ENCODE results near the gene TTC5. TPM values are rescaled to one million over a fixed set of nuclear protein-coding genes. Genes with fewer than 3 reads are reported as not detected.

Gene TTC5
- polyA plus RNA-seq, 3 donors = 6.2 to 18.4 (median 17.3) TPM

- DNase-seq = no peak
- H3K4me3 Mint-ChIP-seq = no peak overlapping the region
- intact Hi-C loops (cut with micrococcal nuclease) = no loop called here
- no peaks in the 10 kb centered on the region for H3K79me2 ChIP-seq (ENCODE audit: insufficient read depth, low read length)
- H3K36me3 Mint-ChIP-seq = peaks cover 51 to 76% of the 10 kb centered on the region in 2 donors
- no peak overlapping the region for H3K4me3 ChIP-seq (replicated peaks in 1 of 3; ENCODE audit: low read depth in 2 of 3, low read length in 3 of 3)
- WGBS (ENCODE audit: insufficient coverage) = 100% methylated on average over 1 of the region's 2 CpGs
- no peaks in the 10 kb centered on the region for H3K27me3 ChIP-seq (ENCODE audit: control insufficient read depth in 2 of 2, insufficient read depth in 2 of 2, low read length in 2 of 2)
- peaks cover 29 to 75% of the 10 kb centered on the region in 2 donors for H3K36me3 ChIP-seq (replicated peaks in 1 of 2; ENCODE audit: control insufficient read depth in 1 of 2, insufficient read depth in 2 of 2, low read length in 2 of 2)
- no peaks in the 10 kb centered on the region for H3K9me3 ChIP-seq (replicated peaks in 1 of 2; ENCODE audit: control insufficient read depth in 1 of 2, insufficient read depth in 1 of 2, low read length in 2 of 2)
- no peak overlapping the region for H3K4me2 ChIP-seq (replicated peaks; ENCODE audit: extremely low read depth, low read length, poor library complexity, severe bottlenecking)
- H3K27me3 Mint-ChIP-seq (ENCODE audit: low read depth in 3 of 3) = peaks cover 0 to 3% (median 0%) of the 10 kb centered on the region in 3 donors
- no peak overlapping the region for H3K27ac Mint-ChIP-seq
- no peak for TF ChIP-seq CTCF (IDR thresholded peaks at IDR 0.05)
- H3K9me3 Mint-ChIP-seq = no peaks in the 10 kb centered on the region
- no peak overlapping the region for H3K9ac ChIP-seq (ENCODE audit: insufficient read depth, low read length, poor library complexity, severe bottlenecking)
- no peaks in the 10 kb centered on the region for H3K4me1 Mint-ChIP-seq
- H3K27ac ChIP-seq (ENCODE audit: low read depth in 1 of 2, low read length in 2 of 2) = no peak overlapping the region
- H2AFZ ChIP-seq (ENCODE audit: insufficient read depth, low read depth, low read length, poor library complexity, severe bottlenecking) = no peak overlapping the region
- no peaks in the 10 kb centered on the region for H3K4me1 ChIP-seq (ENCODE audit: control insufficient read depth in 1 of 2, insufficient read depth in 2 of 2, low read length in 2 of 2)
- H4K20me1 ChIP-seq (ENCODE audit: insufficient read depth, low read length) = no peaks in the 10 kb centered on the region
Measured at GRCh38 chr14:20350282-20350681, 44.5 kb upstream of the TTC5 start.

GRCh38 chr14:20347747-20348146 lies 42.0 kb upstream of the TTC5 start:
- Mint-ChIP-seq H3K4me1 (peaks cover 6% of the 10 kb centered on the region), H3K27ac (no peak overlapping the region), H3K27me3 (ENCODE audit: low read depth in 3 of 3) (peaks cover 0 to 3% (median 0%) of the 10 kb centered on the region in 3 donors), H3K9me3 (no peaks in the 10 kb centered on the region), H3K36me3 (peaks cover 31 to 53% of the 10 kb centered on the region in 2 donors), H3K4me3 (no peak overlapping the region)
- Histone ChIP-seq H3K9ac (ENCODE audit: insufficient read depth, low read length, poor library complexity, severe bottlenecking) (no peak overlapping the region), H3K4me3 (replicated peaks in 1 of 3; ENCODE audit: low read depth in 2 of 3, low read length in 3 of 3) (no peak overlapping the region), H2AFZ (ENCODE audit: insufficient read depth, low read depth, low read length, poor library complexity, severe bottlenecking) (no peak overlapping the region), H3K4me1 (ENCODE audit: control insufficient read depth in 1 of 2, insufficient read depth in 2 of 2, low read length in 2 of 2) (peaks cover 6% of the 10 kb centered on the region in 2 donors), H3K9me3 (replicated peaks in 1 of 2; ENCODE audit: control insufficient read depth in 1 of 2, insufficient read depth in 1 of 2, low read length in 2 of 2) (no peaks in the 10 kb centered on the region), H3K4me2 (replicated peaks; ENCODE audit: extremely low read depth, low read length, poor library complexity, severe bottlenecking) (no peak overlapping the region), H3K36me3 (replicated peaks in 1 of 2; ENCODE audit: control insufficient read depth in 1 of 2, insufficient read depth in 2 of 2, low read length in 2 of 2) (peaks cover 13 to 52% of the 10 kb centered on the region in 2 donors), H3K27me3 (ENCODE audit: control insufficient read depth in 2 of 2, insufficient read depth in 2 of 2, low read length in 2 of 2) (no peaks in the 10 kb centered on the region), H3K79me2 (ENCODE audit: insufficient read depth, low read length) (peaks cover 12% of the 10 kb centered on the region), H4K20me1 (ENCODE audit: insufficient read depth, low read length) (no peaks in the 10 kb centered on the region), H3K27ac (ENCODE audit: low read depth in 1 of 2, low read length in 2 of 2) (no peak overlapping the region)
- WGBS (ENCODE audit: insufficient coverage) = 100% methylated on average over 1 of the region's 3 CpGs
- no peak for TF ChIP-seq CTCF (IDR thresholded peaks at IDR 0.05)
- no peak for DNase-seq
- intact Hi-C loops (cut with micrococcal nuclease) = loop anchor here (10.0 kb wide), 1 partner anchor 107 kb away; the partner anchor contains the start of genes APEX1 (in 2 of the 2) and OSGEP (in 2 of the 2)
